Hepatocyte (in vitro differentiated cells): Measurements from ENCODE around the gene IL1RAPL2.

ENCODE experiments used
- CTCF ChIP-seq: fragments of 200-600 bp; sonication (generic); IDR thresholded peaks from 2 replicates; pipeline ENCODE4 v1.5.1; 2016; ENCODE audit warnings: antibody characterized with exemption, mild to moderate bottlenecking; ENCODE audit not compliant: poor library complexity
- EZH2 ChIP-seq: fragments of 200-600 bp; sonication (generic); IDR thresholded peaks from 2 replicates; pipeline ENCODE4 v1.6.1; 2016; ENCODE audit warnings: antibody characterized with exemption, mild to moderate bottlenecking, borderline replicate concordance
- EZH2phosphoT487 ChIP-seq: fragments of 200-600 bp; sonication (generic); IDR thresholded peaks from one replicate; pipeline ENCODE4 v1.6.1; 2018; ENCODE audit warnings: antibody characterized with exemption, mild to moderate bottlenecking, low read depth, moderate library complexity; ENCODE audit not compliant: unreplicated experiment, severe bottlenecking

GRCh38 chrX:104864296-104864695, 298.3 kb downstream of the IL1RAPL2 start:
- TF ChIP-seq CTCF (no peak), EZH2 (no peak), EZH2phosphoT487 (no peak)
